Amniotic stem cell (primary cell): ENCODE data around the gene ZNF440.
A peak's percentile ranks its signal among the peaks of the same experiment; 100 is the strongest.
"Not testable (repeated sequence)": the region's sequence is repeated elsewhere in the genome, so short reads cannot be mapped to it uniquely, and the experiment has no call there.

ENCODE experiments used
- DNase-seq: peaks from one replicate; lab custom pipeline; 2025; lab: John Stamatoyannopoulos, UW

ZNF440 gene

GRCh38 chr19:11814029-11814699 is at the start of gene ZNF440:
Gene ZNF440, plus strand, starts transcription at chr19:11814273. Its CDS starts 175 bp downstream, at chr19:11814448.
- DNase-seq, result peak; percentile 76

- DNase-seq, result peak; percentile 95
Measured at GRCh38 chr19:11766597-11767591, 47.2 kb upstream of the ZNF440 start, which contains the start of gene ZNF441. Gene ZNF441, plus strand, starts transcription at chr19:11767000. Its CDS starts 194 bp downstream, at chr19:11767194.

- DNase-seq, result no peak
Measured at GRCh38 chr19:11767633-11768133, 46.4 kb upstream of the ZNF440 start.

- no peak for DNase-seq
Measured at GRCh38 chr19:11769995-11770394, 44.1 kb upstream of the ZNF440 start.

- DNase-seq, result not testable (repeated sequence)
Measured at GRCh38 chr19:11771520-11771919, 42.6 kb upstream of the ZNF440 start.

- not testable (repeated sequence) for DNase-seq
Measured at GRCh38 chr19:11776669-11777068, 37.4 kb upstream of the ZNF440 start.

- DNase-seq, result no peak
Measured at GRCh38 chr19:11780431-11781020, 33.5 kb upstream of the ZNF440 start.

- DNase-seq, result no peak
Measured at GRCh38 chr19:11781295-11782057, 32.6 kb upstream of the ZNF440 start.

- no peak for DNase-seq
Measured at GRCh38 chr19:11783767-11784166, 30.3 kb upstream of the ZNF440 start.

- DNase-seq, result no peak
Measured at GRCh38 chr19:11784356-11784755, 29.7 kb upstream of the ZNF440 start.

- DNase-seq, result no peak
Measured at GRCh38 chr19:11787536-11787935, 26.5 kb upstream of the ZNF440 start.

- no peak for DNase-seq
Measured at GRCh38 chr19:11792942-11793341, 21.1 kb upstream of the ZNF440 start.

- DNase-seq, result peak; percentile 68
Measured at GRCh38 chr19:11797491-11797890, 16.6 kb upstream of the ZNF440 start.

- peak; percentile 96 for DNase-seq
Measured at GRCh38 chr19:11798391-11799330, 15.4 kb upstream of the ZNF440 start, which contains the start of gene ZNF491. Gene ZNF491, plus strand, starts transcription at chr19:11798523. Its CDS starts 7,431 bp downstream, at chr19:11805954.

- no peak for DNase-seq
Measured at GRCh38 chr19:11806354-11807098, 7.5 kb upstream of the ZNF440 start.

GRCh38 chr19:11807099-11807380 is 7.0 kb upstream of the ZNF440 start:
- DNase-seq, result no peak

- DNase-seq, result no peak
Measured at GRCh38 chr19:11813703-11814028, 407 bp upstream of the ZNF440 start.

GRCh38 chr19:11814700-11815035 is 595 bp downstream of the ZNF440 start:
- DNase-seq, result no peak

- DNase-seq, result no peak
Measured at GRCh38 chr19:11821474-11822109, 7.5 kb downstream of the ZNF440 start.
